DMS 273 treated with DMSO at 0.1 percent for 48 hours (cell line): ENCODE results near the gene NLK.
"Not testable (repeated sequence)": the region's sequence is repeated elsewhere in the genome, so short reads cannot be mapped to it uniquely, and the experiment has no call there.

Source experiments
- DNase-seq: peaks from one replicate; lab custom pipeline; 2025; lab: John Stamatoyannopoulos, UW

Gene NLK

GRCh38 chr17:28072936-28073533 is 30.6 kb downstream of the NLK start:
- DNase-seq: no peak

GRCh38 chr17:28074010-28074409 is 31.5 kb downstream of the NLK start:
- no peak for DNase-seq

- DNase-seq: no peak
Observed at GRCh38 chr17:28076144-28076543, 33.7 kb downstream of the NLK start.

GRCh38 chr17:28077140-28077539 is 34.7 kb downstream of the NLK start:
- not testable (repeated sequence) for DNase-seq

- DNase-seq: no peak
Observed at GRCh38 chr17:28078341-28079229, 36.1 kb downstream of the NLK start.

- DNase-seq: no peak
Observed at GRCh38 chr17:28081467-28081866, 39.0 kb downstream of the NLK start.

GRCh38 chr17:28085766-28086165 is 43.3 kb downstream of the NLK start:
- DNase-seq: no peak

GRCh38 chr17:28086519-28086918 is 44.0 kb downstream of the NLK start:
- no peak for DNase-seq

GRCh38 chr17:28087743-28088142 is 45.3 kb downstream of the NLK start:
- DNase-seq: no peak

GRCh38 chr17:28090551-28090950 is 48.1 kb downstream of the NLK start:
- no peak for DNase-seq

GRCh38 chr17:28092088-28092487 is 49.6 kb downstream of the NLK start:
- DNase-seq: no peak

GRCh38 chr17:28093999-28094716 is 51.7 kb downstream of the NLK start:
- DNase-seq: no peak

GRCh38 chr17:28096756-28097155 is 54.3 kb downstream of the NLK start:
- DNase-seq: no peak

- no peak for DNase-seq
Observed at GRCh38 chr17:28097254-28097653, 54.8 kb downstream of the NLK start.

- no peak for DNase-seq
Observed at GRCh38 chr17:28097901-28098300, 55.4 kb downstream of the NLK start.

GRCh38 chr17:28098591-28098990 is 56.1 kb downstream of the NLK start:
- DNase-seq: not testable (repeated sequence)

- DNase-seq: no peak
Observed at GRCh38 chr17:28100251-28100650, 57.8 kb downstream of the NLK start.

GRCh38 chr17:28100936-28101335 is 58.5 kb downstream of the NLK start:
- DNase-seq: no peak

GRCh38 chr17:28101919-28102318 is 59.4 kb downstream of the NLK start:
- DNase-seq: no peak

- DNase-seq: no peak
Observed at GRCh38 chr17:28105501-28105900, 63.0 kb downstream of the NLK start.

GRCh38 chr17:28110184-28110583 is 67.7 kb downstream of the NLK start:
- DNase-seq: no peak

- DNase-seq: no peak
Observed at GRCh38 chr17:28112181-28112580, 69.7 kb downstream of the NLK start.

- DNase-seq: no peak
Observed at GRCh38 chr17:28112606-28113005, 70.1 kb downstream of the NLK start.
